Natural killer cell (primary cell): ENCODE measurements around the gene ZNF506. TPM values are rescaled to one million over a fixed set of nuclear protein-coding genes. Genes with fewer than 3 reads are reported as not detected.
"Not testable (repeated sequence)": the region's sequence is repeated elsewhere in the genome, so short reads cannot be mapped to it uniquely, and the experiment has no call there.

Experiments
- ATAC-seq, 3 donors: fragments of 150-1000 bp in 2 of 3; fragments of 200-7000 bp in 1 of 3; cut with Tn5 transposase; 1 replicate in 1 of 3; 2 replicates in 2 of 3; pipeline ENCODE4 v1.10.0; 2021; ENCODE audit warnings: mild to moderate bottlenecking in 2 of 3, moderate library complexity in 2 of 3
- DNase-seq, 2 donors: peaks; one replicate each; pipeline versions ENCODE4 v3.0.0 to v3.0.0-alpha.2; 2013 to 2021; ENCODE audit warnings: mixed read lengths in 1 of 2
- H3K27ac ChIP-seq: one replicate; pipeline ENCODE4 v1.5.1; 2013; ENCODE audit warnings: mild to moderate bottlenecking, low read length
- H3K27me3 ChIP-seq: one replicate; pipeline ENCODE4 v1.6.1; 2013; ENCODE audit warnings: low read length; ENCODE audit not compliant: control insufficient read depth, insufficient read depth
- H3K36me3 ChIP-seq: one replicate; pipeline ENCODE4 v1.6.1; 2013; ENCODE audit warnings: low read length; ENCODE audit not compliant: control insufficient read depth, insufficient read depth
- H3K4me1 ChIP-seq: one replicate; pipeline ENCODE4 v1.6.1; 2013; ENCODE audit warnings: low read length; ENCODE audit not compliant: control insufficient read depth, insufficient read depth
- H3K4me3 ChIP-seq: one replicate; pipeline ENCODE4 v1.5.1; 2013; ENCODE audit warnings: low read length
- H3K9me3 ChIP-seq: one replicate; pipeline ENCODE4 v1.6.1; 2013; ENCODE audit warnings: low read length; ENCODE audit not compliant: control insufficient read depth, insufficient read depth
- H3K27ac Mint-ChIP-seq, 2 donors: one replicate each; pipeline ENCODE4 v1.8.0; 2022; ENCODE audit warnings: mild to moderate bottlenecking in 2 of 2, mixed read lengths in 2 of 2, moderate library complexity in 1 of 2
- H3K27me3 Mint-ChIP-seq, 2 donors: one replicate each; pipeline ENCODE4 v1.8.0; 2022; ENCODE audit warnings: low read depth in 2 of 2, mixed read lengths in 2 of 2
- H3K36me3 Mint-ChIP-seq: one replicate; pipeline ENCODE4 v1.8.0; 2022; ENCODE audit warnings: mixed read lengths
- H3K4me1 Mint-ChIP-seq, 2 donors: one replicate each; pipeline ENCODE4 v1.8.0; 2022; ENCODE audit warnings: mixed read lengths in 2 of 2
- H3K4me3 Mint-ChIP-seq: one replicate; pipeline ENCODE4 v1.8.0; 2022; ENCODE audit warnings: mild to moderate bottlenecking, moderate library complexity, mixed read lengths
- H3K9me3 Mint-ChIP-seq, 2 donors: one replicate each; pipeline ENCODE4 v1.8.0; 2022; ENCODE audit warnings: mixed read lengths in 2 of 2
- WGBS: methylation state at CpG from one replicate; pipeline ENCODE4 v1.1.7; 2013; ENCODE audit warnings: missing lambda C conversion rate; ENCODE audit not compliant: insufficient coverage; 5-methylcytosine and 5-hydroxymethylcytosine counted together
- intact Hi-C: fragments of 100-400 bp; cut with micrococcal nuclease; formaldehyde crosslinking; loops from one replicate; pipeline ENCODE4 v1.14.2; 2022
- total RNA-seq, 4 donors: library from RNA; stranded (reverse); fragments of 120-200 nt in 1 of 4; gene quantifications; one replicate each; pipeline versions ENCODE4 v1.2.3 to v1.2.4, GENCODE V29; 2013 to 2022
- TF ChIP-seq, protein P1 (sequence below): fragments of 200-600 bp; IDR thresholded peaks from one replicate; pipeline ENCODE4 v1.8.0; 2022; ENCODE audit warnings: antibody characterized with exemption

The ZNF506 gene
- total RNA-seq, 3 donors from 2014 or later (not counting 1 experiment from before 2014, with no cell fraction given): 35.0 to 62.8 (median 44.0) TPM

DNA sequence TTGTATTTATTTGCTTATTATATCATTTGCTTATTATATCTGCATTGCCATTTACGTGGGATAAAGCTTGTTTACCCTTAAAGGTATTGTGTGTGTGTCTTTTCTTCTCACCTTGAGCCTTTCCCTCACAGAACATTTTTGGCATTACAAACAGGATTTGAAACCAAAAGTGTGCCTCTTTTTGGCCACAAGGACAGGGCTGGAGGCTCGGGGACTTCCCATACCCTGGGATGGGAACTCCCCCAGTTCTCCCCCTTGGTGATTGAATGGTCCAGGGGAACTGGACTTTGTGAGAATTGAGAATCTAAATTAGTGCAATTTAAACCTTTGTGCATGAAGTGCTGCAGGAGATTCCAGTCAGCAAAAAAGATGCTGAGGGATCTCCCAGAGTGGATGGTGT is 2.4 kb upstream of the ZNF506 start:
- peaks cover 2% of the 10 kb centered on the region for H3K9me3 ChIP-seq
- H3K9me3 Mint-ChIP-seq: no peaks in the 10 kb centered on the region
- H3K27me3 ChIP-seq: no peaks in the 10 kb centered on the region
- peaks cover 9% of the 10 kb centered on the region for H3K36me3 Mint-ChIP-seq
- no peak for DNase-seq
- H3K4me1 ChIP-seq: peaks cover 19% of the 10 kb centered on the region
- ATAC-seq: no peak
- TF ChIP-seq, protein P1, sequence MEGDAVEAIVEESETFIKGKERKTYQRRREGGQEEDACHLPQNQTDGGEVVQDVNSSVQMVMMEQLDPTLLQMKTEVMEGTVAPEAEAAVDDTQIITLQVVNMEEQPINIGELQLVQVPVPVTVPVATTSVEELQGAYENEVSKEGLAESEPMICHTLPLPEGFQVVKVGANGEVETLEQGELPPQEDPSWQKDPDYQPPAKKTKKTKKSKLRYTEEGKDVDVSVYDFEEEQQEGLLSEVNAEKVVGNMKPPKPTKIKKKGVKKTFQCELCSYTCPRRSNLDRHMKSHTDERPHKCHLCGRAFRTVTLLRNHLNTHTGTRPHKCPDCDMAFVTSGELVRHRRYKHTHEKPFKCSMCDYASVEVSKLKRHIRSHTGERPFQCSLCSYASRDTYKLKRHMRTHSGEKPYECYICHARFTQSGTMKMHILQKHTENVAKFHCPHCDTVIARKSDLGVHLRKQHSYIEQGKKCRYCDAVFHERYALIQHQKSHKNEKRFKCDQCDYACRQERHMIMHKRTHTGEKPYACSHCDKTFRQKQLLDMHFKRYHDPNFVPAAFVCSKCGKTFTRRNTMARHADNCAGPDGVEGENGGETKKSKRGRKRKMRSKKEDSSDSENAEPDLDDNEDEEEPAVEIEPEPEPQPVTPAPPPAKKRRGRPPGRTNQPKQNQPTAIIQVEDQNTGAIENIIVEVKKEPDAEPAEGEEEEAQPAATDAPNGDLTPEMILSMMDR: no peak
- no peaks in the 10 kb centered on the region for H3K36me3 ChIP-seq
- no peak overlapping the region for H3K27ac Mint-ChIP-seq
- peaks cover 18 to 20% of the 10 kb centered on the region in 2 donors for H3K4me1 Mint-ChIP-seq
- 75% methylated on average over 1 of the region's 2 CpGs for WGBS
- intact Hi-C loops: loop anchor here (5.0 kb wide), 2 partner anchors 92 to 743 kb away; partner anchors contain the start of genes ZNF14 and ZNF737
- H3K4me3 Mint-ChIP-seq: no peak overlapping the region
- no peak overlapping the region for H3K27ac ChIP-seq
- no peak overlapping the region for H3K4me3 ChIP-seq
- no peaks in the 10 kb centered on the region for H3K27me3 Mint-ChIP-seq

DNA sequence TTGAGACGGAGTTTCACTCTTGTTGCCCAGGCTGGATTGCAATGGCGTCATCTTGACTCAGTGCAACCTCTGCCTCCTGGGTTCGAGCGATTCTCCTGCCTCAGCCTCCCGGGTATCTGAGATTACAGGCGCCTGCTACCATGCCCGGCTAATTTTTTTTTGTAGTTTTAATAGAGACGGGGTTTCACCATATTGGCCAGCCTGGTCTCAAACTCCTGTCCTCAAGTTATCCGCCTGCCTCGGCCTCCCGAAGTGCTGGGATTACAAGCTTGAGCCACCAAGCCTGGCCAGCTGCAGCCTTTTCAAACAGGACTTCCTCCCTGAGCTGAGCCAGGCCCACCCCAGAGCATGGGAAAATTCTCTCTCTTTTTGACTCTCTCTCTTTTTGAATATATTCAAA is 426 bp upstream of the ZNF506 start:
- intact Hi-C loops: loop anchor here (1.0 to 5.0 kb wide), 7 partner anchors 43 to 745 kb away; partner anchors contain the start of genes PBX4, ZNF101, ZNF14 and ZNF253
- not testable (repeated sequence) for H3K9me3 Mint-ChIP-seq, H3K36me3 Mint-ChIP-seq, H3K27me3 Mint-ChIP-seq, H3K36me3 ChIP-seq, ATAC-seq, DNase-seq, H3K9me3 ChIP-seq, H3K27me3 ChIP-seq
- Histone ChIP-seq H3K4me1 (peaks cover 26% of the 10 kb centered on the region), H3K4me3 (peak overlapping the region; percentile 82), H3K27ac (peak overlapping the region; percentile 97)
- 8% methylated on average over 11 of the region's 11 CpGs for WGBS
- H3K4me1 Mint-ChIP-seq: peaks cover 25 to 29% of the 10 kb centered on the region in 2 donors
- H3K4me3 Mint-ChIP-seq: peak overlapping the region; percentile 98
- peak overlapping the region; percentile 99 for H3K27ac Mint-ChIP-seq

DNA sequence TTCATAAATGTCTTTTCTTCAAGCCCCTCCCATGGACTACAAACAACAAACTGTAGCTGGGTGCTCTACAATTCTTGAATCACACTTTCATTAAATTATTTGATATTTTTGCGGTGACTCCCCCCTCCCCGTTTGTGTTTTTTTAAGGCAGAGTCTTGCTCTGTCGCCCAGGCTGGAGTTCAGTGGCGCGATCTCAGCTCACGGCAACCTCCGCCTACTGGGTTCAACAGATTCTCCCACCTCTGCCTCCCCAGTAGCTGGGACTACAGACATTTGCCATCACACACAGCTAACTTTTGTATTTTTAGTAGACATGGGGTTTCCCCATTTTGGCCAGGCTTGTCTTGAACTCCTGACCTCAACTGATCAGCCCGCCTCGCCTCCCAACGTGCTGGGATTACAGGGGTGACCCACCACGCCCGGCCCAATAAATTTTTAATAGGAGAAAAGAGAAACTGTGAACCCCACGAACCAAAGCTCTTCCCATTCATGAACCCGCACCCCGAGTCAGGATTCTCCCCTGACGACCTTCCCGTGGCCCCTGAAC is 703 bp downstream of the ZNF506 start:
- H3K27ac Mint-ChIP-seq: peak overlapping the region; percentile 99
- TF ChIP-seq, protein P1: no peak
- ATAC-seq (peak; percentile 23 to 43 (median 27)), DNase-seq (peak; percentile 45 to 56)
- H3K4me1 ChIP-seq: peaks cover 26% of the 10 kb centered on the region
- H3K4me1 Mint-ChIP-seq: peaks cover 32 to 33% of the 10 kb centered on the region in 2 donors
- H3K9me3 ChIP-seq: no peaks in the 10 kb centered on the region
- H3K27me3 Mint-ChIP-seq: no peaks in the 10 kb centered on the region
- H3K27me3 ChIP-seq: no peaks in the 10 kb centered on the region
- 8% methylated on average over 17 of the region's 17 CpGs for WGBS
- peak overlapping the region; percentile 98 for H3K4me3 Mint-ChIP-seq
- peak overlapping the region; percentile 97 for H3K27ac ChIP-seq
- H3K36me3 Mint-ChIP-seq: no peaks in the 10 kb centered on the region
- no peaks in the 10 kb centered on the region for H3K9me3 Mint-ChIP-seq
- intact Hi-C loops: loop anchor here (1.0 to 5.0 kb wide), 7 partner anchors 44 to 746 kb away; partner anchors contain the start of genes PBX4, ZNF101, ZNF14 and ZNF253
- H3K4me3 ChIP-seq: peak overlapping the region; percentile 82
- no peaks in the 10 kb centered on the region for H3K36me3 ChIP-seq

DNA sequence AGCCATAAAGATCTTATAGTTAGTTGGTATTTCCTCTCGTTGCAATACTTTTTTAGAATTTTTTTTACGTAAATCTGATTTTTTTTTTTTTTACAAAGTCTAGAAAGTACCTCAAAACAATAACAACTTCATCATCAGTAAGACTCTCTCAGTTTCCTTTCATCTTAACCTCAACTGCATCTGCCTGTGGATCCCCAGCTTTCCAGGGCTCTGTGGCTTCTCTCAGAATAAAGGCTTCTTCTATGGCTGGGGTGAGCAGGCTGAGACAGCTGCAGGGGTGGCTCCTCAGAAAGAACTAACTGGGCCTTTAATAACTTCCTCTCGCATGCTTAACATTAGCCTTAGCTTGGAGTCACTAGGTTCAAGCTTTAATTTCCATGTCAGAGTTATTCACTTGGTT is 4.2 kb downstream of the ZNF506 start:
- Mint-ChIP-seq H3K9me3 (no peaks in the 10 kb centered on the region), H3K36me3 (no peaks in the 10 kb centered on the region), H3K27ac (peak overlapping the region; percentile 68 to 81), H3K4me3 (peak overlapping the region; percentile 49), H3K27me3 (no peaks in the 10 kb centered on the region), H3K4me1 (peaks cover 54% of the 10 kb centered on the region in 2 donors)
- H3K4me1 ChIP-seq: peaks cover 26% of the 10 kb centered on the region
- H3K4me3 ChIP-seq: no peak overlapping the region
- no peak for ATAC-seq
- H3K9me3 ChIP-seq: no peaks in the 10 kb centered on the region
- 74% methylated on average over 3 of the region's 3 CpGs for WGBS
- DNase-seq: peak in 1 of 2 donors; percentile 85
- intact Hi-C loops: no loop called here
- H3K27me3 ChIP-seq: no peaks in the 10 kb centered on the region
- TF ChIP-seq, protein P1: no peak
- peaks cover 3% of the 10 kb centered on the region for H3K36me3 ChIP-seq
- no peak overlapping the region for H3K27ac ChIP-seq
